ENCODE results near the gene IL1R2. TPM values are rescaled to one million over a fixed set of nuclear protein-coding genes. Genes with fewer than 3 reads are reported as not detected.

Gene IL1R2
- total and polyA plus RNA-seq, 2 of the 13 experiments (the other 11 are each of a cell fraction or from before 2014, with no cell fraction given) = 3.6 to 7.3 TPM

GRCh38 chr2:102043560-102043959 is 51.8 kb downstream of the IL1R2 start:
- ATAC-seq (no peak), FAIRE-seq (no peak), DNase-seq (ENCODE audit: low spot score) (no peak)
- Histone ChIP-seq H2AFZ (ENCODE audit: low read length) (no peak overlapping the region), H3K9ac (ENCODE audit: insufficient read depth, low read depth, low read length) (no peak overlapping the region), H3K27me3 (ENCODE audit: control insufficient read depth in 1 of 2, insufficient read depth in 2 of 2, low read length in 2 of 2) (no peaks in the 10 kb centered on the region), H3K4me1 (ENCODE audit: insufficient read depth, low read length) (peaks cover 84% of the 10 kb centered on the region), H3K9me3 (ENCODE audit: low read length) (no peaks in the 10 kb centered on the region), H3K4me3 (replicated peaks in 1 of 3; ENCODE audit: insufficient read depth in 1 of 3, low read depth in 2 of 3, low read length in 3 of 3) (no peak overlapping the region), H3K4me2 (ENCODE audit: low read depth, low read length) (no peak overlapping the region), H3K36me3 (replicated peaks in 1 of 2; ENCODE audit: control insufficient read depth in 1 of 2, insufficient read depth in 2 of 2, low read length in 2 of 2) (no peaks in the 10 kb centered on the region), H4K20me1 (ENCODE audit: insufficient read depth, low read length) (no peaks in the 10 kb centered on the region), H3K79me2 (ENCODE audit: insufficient read depth, low read length) (no peaks in the 10 kb centered on the region), H3K27ac (ENCODE audit: extremely low read length, insufficient read depth, low read length) (no peak overlapping the region)
- TF ChIP-seq XBP1 (CRISPR knock-in tag; IDR thresholded peaks at IDR 0.05) = no peak
- no peak for TF ChIP-seq ZNF670 (CRISPR knock-in tag; IDR thresholded peaks at IDR 0.05; ENCODE audit: borderline replicate concordance)
- no peak for TF ChIP-seq CBFB (CRISPR knock-in tag; IDR thresholded peaks at IDR 0.05)
- no peak for TF ChIP-seq PCBP2 (optimal IDR thresholded peaks at IDR 0.05; ENCODE audit: low read depth, low read length, poor library complexity, severe bottlenecking)
- TF ChIP-seq ZNF775 (CRISPR knock-in tag; IDR thresholded peaks at IDR 0.05; ENCODE audit: borderline replicate concordance) = no peak
- no peak for TF ChIP-seq MLX (CRISPR knock-in tag; IDR thresholded peaks at IDR 0.05)
- no peak for TF ChIP-seq NPAS2 (CRISPR knock-in tag; IDR thresholded peaks at IDR 0.05; ENCODE audit: borderline replicate concordance)
- TF ChIP-seq RBM22 (optimal IDR thresholded peaks at IDR 0.05; ENCODE audit: low read length) = no peak
- TF ChIP-seq MBNL3 (CRISPR knock-in tag; conservative IDR thresholded peaks at IDR 0.05) = no peak
- TF ChIP-seq HMG20A (CRISPR knock-in tag; IDR thresholded peaks at IDR 0.05; ENCODE audit: borderline replicate concordance) = no peak
- no peak for TF ChIP-seq E2F5 (CRISPR knock-in tag; conservative IDR thresholded peaks at IDR 0.05)
- TF ChIP-seq ZNF562 (CRISPR knock-in tag; IDR thresholded peaks at IDR 0.05; ENCODE audit: borderline replicate concordance) = no peak
- no peak for TF ChIP-seq FOXJ3 (CRISPR knock-in tag; IDR thresholded peaks at IDR 0.05; ENCODE audit: borderline replicate concordance)
- TF ChIP-seq CTCF (CRISPR knock-in tag; IDR thresholded peaks at IDR 0.05) = no peak
- no TSS peak for BruUV-seq (replicated peaks)
- POLR2A ChIA-PET = no interaction called here
- CTCF ChIA-PET (ENCODE audit: low intra/inter-chr PET ratio, low total read pairs) = no interaction called here
- in situ Hi-C loops (cut with HindIII; ENCODE audit: extremely low pct_ligation_motif_present, low pct_unique_long_range_greater_than_20kb) (no loop called here), intact Hi-C loops (cut with micrococcal nuclease; ENCODE audit: unreplicated experiment) (no loop called here)
- WGBS (ENCODE audit: low lambda C conversion rate) = 100% methylated on average over 1 of the region's 1 CpG
